Spleen (tissue), 11 donors: ENCODE measurements around the gene TECTB. TPM values are rescaled to one million over a fixed set of nuclear protein-coding genes. Genes with fewer than 3 reads are reported as not detected.

Source experiments
- DNase-seq: peaks from one replicate; pipeline ENCODE4 v3.0.0-alpha.2; 2020
- H3K27ac ChIP-seq, 8 donors: fragments of 200-600 bp; sonication (generic) in 7 of 8; 1 replicate in 4 of 8; 2 replicates in 4 of 8; pipeline versions ENCODE4 v1.5.0 to v1.8.0; 2016 to 2021; ENCODE audit warnings: inconsistent platforms in 4 of 8, mild to moderate bottlenecking in 4 of 8, moderate library complexity in 1 of 8
- H3K27me3 ChIP-seq, 7 donors: fragments of 200-600 bp; sonication (generic) in 6 of 7; replicated peaks in 1 of 7; 1 replicate in 4 of 7; 2 replicates in 3 of 7; pipeline versions ENCODE4 v1.5.0 to v1.8.0; 2016 to 2021; ENCODE audit warnings: inconsistent platforms in 3 of 7, mild to moderate bottlenecking in 1 of 7
- H3K36me3 ChIP-seq, 6 donors: fragments of 200-600 bp; sonication (generic) in 5 of 6; 1 replicate in 4 of 6; 2 replicates in 2 of 6; pipeline versions ENCODE4 v1.5.0 to v1.8.0; 2016 to 2021; ENCODE audit warnings: inconsistent platforms in 2 of 6
- H3K4me1 ChIP-seq, 6 donors: fragments of 200-600 bp; sonication (generic) in 5 of 6; 1 replicate in 3 of 6; 2 replicates in 3 of 6; pipeline versions ENCODE4 v1.5.0 to v1.8.0; 2016 to 2021; ENCODE audit warnings: inconsistent platforms in 3 of 6
- H3K4me3 ChIP-seq, 8 donors: fragments of 200-600 bp; sonication (generic) in 7 of 8; 1 replicate in 4 of 8; 2 replicates in 4 of 8; pipeline versions ENCODE4 v1.5.0 to v1.8.0; 2016 to 2021; ENCODE audit warnings: inconsistent platforms in 4 of 8, mild to moderate bottlenecking in 4 of 8, moderate library complexity in 2 of 8
- H3K9me3 ChIP-seq, 8 donors: fragments of 200-600 bp; sonication (generic) in 7 of 8; 1 replicate in 4 of 8; 2 replicates in 4 of 8; pipeline versions ENCODE4 v1.5.0 to v1.8.0; 2016 to 2021; ENCODE audit warnings: inconsistent platforms in 4 of 8
- CTCF ChIP-seq, 11 experiments: fragments of 200-600 bp in 7 of 11; fragments of 450-650 bp in 4 of 11; sonication (generic) in 4 of 11; IDR thresholded peaks in 8 of 11; conservative IDR thresholded peaks in 3 of 11; 1 replicate in 7 of 11; 2 replicates in 4 of 11; pipeline versions ENCODE4 v1.4.0 to v1.8.0; 2016 to 2021; ENCODE audit warnings: antibody characterized with exemption in 11 of 11, inconsistent platforms in 4 of 11, mild to moderate bottlenecking in 1 of 11
- POLR2A ChIP-seq, 3 donors: fragments of 450-650 bp; IDR thresholded peaks; one replicate each; pipeline ENCODE4 v1.5.1; 2017; ENCODE audit warnings: antibody characterized with exemption in 3 of 3, mild to moderate bottlenecking in 1 of 3
- POLR2AphosphoS5 ChIP-seq, 3 donors: sonication (generic); formaldehyde crosslinking; IDR thresholded peaks; one replicate each; pipeline ENCODE4 v1.5.1; 2017; ENCODE audit warnings: antibody characterized with exemption in 3 of 3
- WGBS, 5 donors: extraction: QIAGEN DNeasy Blood & Tissue Kit in 3 of 5; methylation state at CpG; one replicate each; pipeline versions ENCODE4 v1.1.5 to v1.1.7; 2013 to 2018; 5-methylcytosine and 5-hydroxymethylcytosine counted together
- intact Hi-C: fragments of 100-400 bp; cut with DNase I; formaldehyde crosslinking; loops from one replicate; pipeline ENCODE4 v1.15.0; 2023; ENCODE audit warnings: low total_unique reads
- polyA plus RNA-seq, 3 donors: library from polyadenylated mRNA; stranded (reverse); fragments of 200-250 nt; gene quantifications; one replicate each; pipeline ENCODE4 v1.2.1, GENCODE V29; 2013
- total RNA-seq, 7 donors: library from RNA; depleted of rRNA in 3 of 7; stranded (reverse); fragments of >200 nt in 3 of 7; fragmentation: NEBNext Ultra II Directional in 4 of 7; extraction: Animal tissue kit (Norgen Biotek cat#: 25700) in 4 of 7; gene quantifications; one replicate each; pipeline versions ENCODE4 v1.1.0 to v1.2.1, GENCODE V29; 2016 to 2021
- donor health status: healthy with polysubstance abuse.
- donor health status: DM: no; HTN: no; CAD: no; lungs with moderate emphysema.
- donor health status: DM: no; HTN: no; CAD: no.
- donor health status: Bipolar disorder and iron deficiency.
- donor health status: healthy.
- donor health status: DM: no; HTN: no; CAD: no.
- donor health status: DM: yes; HTN: yes; CAD: no.

Gene TECTB
- total and polyA plus RNA-seq, 10 donors: not detected

- 67 to 79% (median 74%) methylated on average over 2 of the region's 2 CpGs for WGBS, 5 donors
These were observed 4.3 kb upstream of the TECTB start for GRCh38 chr10:112278871-112279270.

DNA sequence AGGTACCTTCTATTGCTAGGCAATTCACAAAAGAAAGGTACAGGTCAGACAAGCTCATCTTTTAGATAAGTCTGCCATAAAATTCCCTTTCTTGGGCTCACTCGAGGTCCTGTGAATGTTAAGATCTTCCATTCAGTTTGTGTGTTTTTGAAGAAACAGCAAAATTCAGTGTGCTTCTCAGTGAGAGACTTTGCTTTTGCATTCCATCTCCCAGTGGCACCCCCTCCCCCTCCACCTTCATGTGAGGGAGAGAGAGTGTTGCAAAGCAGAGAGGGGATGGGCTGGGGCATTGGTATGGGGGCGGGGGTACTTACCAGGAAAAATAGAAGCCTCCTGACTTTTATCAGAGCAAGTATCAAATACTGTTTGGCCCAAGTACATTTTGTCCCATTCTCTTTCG is 3.8 kb upstream of the TECTB start:
- peaks cover 0 to 22% (median 0%) of the 10 kb centered on the region in 7 donors for H3K27me3 ChIP-seq
- no peak for DNase-seq
- H3K36me3 ChIP-seq: no peaks in the 10 kb centered on the region
- no peaks in the 10 kb centered on the region for H3K9me3 ChIP-seq
- no peak overlapping the region for H3K4me3 ChIP-seq
- TF ChIP-seq POLR2A (IDR thresholded peaks at IDR 0.05): no peak
- no peak for TF ChIP-seq CTCF (IDR thresholded peaks at IDR 0.05 in 8 of 11, conservative IDR thresholded peaks at IDR 0.05 in 3 of 11)
- no peak for TF ChIP-seq POLR2AphosphoS5 (IDR thresholded peaks at IDR 0.05)
- peaks cover 0 to 6% (median 0%) of the 10 kb centered on the region in 6 donors for H3K4me1 ChIP-seq
- intact Hi-C loops: no loop called here
- 22 to 27% (median 25%) methylated on average over 3 of the region's 3 CpGs for WGBS, 5 donors
- no peak overlapping the region for H3K27ac ChIP-seq

More at GRCh38 chr10:112278871-112279270, 4.3 kb upstream of the TECTB start:
- Histone ChIP-seq H3K27me3 (peaks cover 0 to 22% (median 0%) of the 10 kb centered on the region in 7 donors), H3K36me3 (no peaks in the 10 kb centered on the region), H3K4me1 (peaks cover 0 to 6% (median 0%) of the 10 kb centered on the region in 6 donors), H3K27ac (no peak overlapping the region), H3K9me3 (no peaks in the 10 kb centered on the region), H3K4me3 (no peak overlapping the region)
- intact Hi-C loops: no loop called here
- no peak for TF ChIP-seq POLR2AphosphoS5 (IDR thresholded peaks at IDR 0.05)
- TF ChIP-seq POLR2A (IDR thresholded peaks at IDR 0.05): no peak
- no peak for TF ChIP-seq CTCF (IDR thresholded peaks at IDR 0.05 in 8 of 11, conservative IDR thresholded peaks at IDR 0.05 in 3 of 11)
- no peak for DNase-seq

GRCh38 chr10:112280205-112280921 is 2.8 kb upstream of the TECTB start:
- Histone ChIP-seq H3K27me3 (peaks cover 0 to 22% (median 0%) of the 10 kb centered on the region in 7 donors), H3K27ac (no peak overlapping the region), H3K36me3 (no peaks in the 10 kb centered on the region), H3K9me3 (no peaks in the 10 kb centered on the region), H3K4me1 (peaks cover 0 to 6% (median 0%) of the 10 kb centered on the region in 6 donors), H3K4me3 (no peak overlapping the region)
- no peak for DNase-seq
- TF ChIP-seq POLR2AphosphoS5 (IDR thresholded peaks at IDR 0.05): no peak
- intact Hi-C loops: no loop called here
- 85 to 100% (median 89%) methylated on average over 2 of the region's 2 CpGs for WGBS, 5 donors

- Histone ChIP-seq H3K4me3 (no peak overlapping the region), H3K4me1 (peaks cover 0 to 6% (median 0%) of the 10 kb centered on the region in 6 donors), H3K27ac (no peak overlapping the region), H3K27me3 (peaks cover 0 to 22% (median 0%) of the 10 kb centered on the region in 7 donors), H3K36me3 (no peaks in the 10 kb centered on the region), H3K9me3 (no peaks in the 10 kb centered on the region)
- intact Hi-C loops: no loop called here
- DNase-seq: no peak
- WGBS, 5 donors: 89 to 95% (median 91%) methylated on average over 4 of the region's 4 CpGs
- TF ChIP-seq POLR2AphosphoS5 (IDR thresholded peaks at IDR 0.05) (no peak), CTCF (IDR thresholded peaks at IDR 0.05 in 8 of 11, conservative IDR thresholded peaks at IDR 0.05 in 3 of 11) (no peak), POLR2A (IDR thresholded peaks at IDR 0.05) (no peak)
These were observed 1.1 kb upstream of the TECTB start for GRCh38 chr10:112282086-112282485.
